Peyer's patch (tissue), 4 donors: ENCODE data around the gene BMS1.

Experiments used
- CTCF ChIP-seq, 6 experiments: fragments of 450-650 bp in 4 of 6; fragments of 200-600 bp in 2 of 6; sonication (generic) in 1 of 6; IDR thresholded peaks; one replicate each; pipeline ENCODE4 v1.5.1; 2017 to 2019; ENCODE audit warnings: antibody characterized with exemption in 6 of 6, mild to moderate bottlenecking in 3 of 6, moderate library complexity in 1 of 6
- POLR2A ChIP-seq, 2 donors: fragments of 450-650 bp; IDR thresholded peaks; one replicate each; pipeline ENCODE4 v1.5.1; 2017; ENCODE audit warnings: antibody characterized with exemption in 2 of 2, mild to moderate bottlenecking in 2 of 2, moderate library complexity in 2 of 2

GRCh38 chr10:42880255-42880620 lies 97.6 kb downstream of the BMS1 start:
- TF ChIP-seq CTCF (IDR thresholded peaks at IDR 0.05) (no peak), POLR2A (IDR thresholded peaks at IDR 0.05) (no peak)
